HEK293T (cell line): Measurements from ENCODE around the gene OSBPL7.

Source experiments
- ARNT ChIP-seq: fragments of 450-650 bp; IDR thresholded peaks from 2 replicates; pipeline ENCODE4 v1.6.1; 2017; ENCODE audit warnings: mild to moderate bottlenecking
- BHLHE40 ChIP-seq: fragments of 450-650 bp; IDR thresholded peaks from 2 replicates; pipeline ENCODE4 v1.6.1; 2016; ENCODE audit warnings: mild to moderate bottlenecking, moderate library complexity, borderline replicate concordance
- ELF4 ChIP-seq: fragments of 450-650 bp; IDR thresholded peaks from 2 replicates; pipeline ENCODE4 v1.6.1; 2017; ENCODE audit warnings: antibody characterized with exemption
- FOXA1 ChIP-seq: fragments of 450-650 bp; IDR thresholded peaks from 2 replicates; pipeline ENCODE4 v1.6.1; 2016; ENCODE audit warnings: mild to moderate bottlenecking
- FOXK2 ChIP-seq: fragments of 450-650 bp; IDR thresholded peaks from 2 replicates; pipeline ENCODE4 v1.6.1; 2016; ENCODE audit warnings: mild to moderate bottlenecking
- FOXM1 ChIP-seq: fragments of 450-650 bp; IDR thresholded peaks from 2 replicates; pipeline ENCODE4 v1.6.1; 2017; ENCODE audit warnings: mild to moderate bottlenecking, borderline replicate concordance
- L3MBTL2 ChIP-seq: fragments of 450-650 bp; conservative IDR thresholded peaks from 2 replicates; pipeline ENCODE4 v1.6.1; 2016; ENCODE audit warnings: mild to moderate bottlenecking
- LEF1 ChIP-seq: fragments of 450-650 bp; IDR thresholded peaks from 2 replicates; pipeline ENCODE4 v1.6.1; 2017; ENCODE audit warnings: mild to moderate bottlenecking, borderline replicate concordance
- NFRKB ChIP-seq: fragments of 450-650 bp; IDR thresholded peaks from 2 replicates; pipeline ENCODE4 v1.6.1; 2016; ENCODE audit warnings: mild to moderate bottlenecking, moderate library complexity
- PKNOX1 ChIP-seq: fragments of 450-650 bp; IDR thresholded peaks from 2 replicates; pipeline ENCODE4 v1.6.1; 2016
- SP1 ChIP-seq: fragments of 450-650 bp; IDR thresholded peaks from 2 replicates; pipeline ENCODE4 v1.6.1; 2017
- SUZ12 ChIP-seq: fragments of 450-650 bp; IDR thresholded peaks from 2 replicates; pipeline ENCODE4 v1.6.1; 2016; ENCODE audit warnings: mild to moderate bottlenecking
- TARDBP ChIP-seq: fragments of 450-650 bp; IDR thresholded peaks from 2 replicates; pipeline ENCODE4 v1.6.1; 2016

- TF ChIP-seq ARNT (no peak), NFRKB (no peak), BHLHE40 (no peak), SP1 (no peak), L3MBTL2 (no peak), LEF1 (no peak), FOXM1 (no peak), PKNOX1 (no peak), ELF4 (no peak), TARDBP (no peak), FOXA1 (no peak), FOXK2 (no peak), SUZ12 (no peak)
Observed at GRCh38 chr17:47800686-47801085, 20.9 kb downstream of the OSBPL7 start.
